Skin epidermis (tissue), 12 donors: ENCODE results near the gene CRB2.

Source experiments
- H3K27ac ChIP-seq, 21 experiments: fragments of 200-600 bp; sonication (generic) in 11 of 21; one replicate each; pipeline ENCODE4 v1.5.0; 2020; ENCODE audit warnings: mild to moderate bottlenecking in 3 of 21, inconsistent platforms in 2 of 21, moderate library complexity in 2 of 21
- H3K4me3 ChIP-seq, 7 experiments: fragments of 200-600 bp; sonication (generic) in 2 of 7; one replicate each; pipeline ENCODE4 v1.5.0; 2020; ENCODE audit warnings: inconsistent platforms in 2 of 7, mild to moderate bottlenecking in 2 of 7, moderate library complexity in 1 of 7

CRB2 gene

GRCh38 chr9:123414936-123415930, 59.2 kb downstream of the CRB2 start:
- no peak overlapping the region for H3K27ac ChIP-seq
- no peak overlapping the region for H3K4me3 ChIP-seq

GRCh38 chr9:123416176-123416575, 60.2 kb downstream of the CRB2 start:
- no peak overlapping the region for H3K27ac ChIP-seq
- H3K4me3 ChIP-seq: no peak overlapping the region

- H3K4me3 ChIP-seq: no peak overlapping the region
- H3K27ac ChIP-seq: no peak overlapping the region
These were observed 61.5 kb downstream of the CRB2 start for GRCh38 chr9:123417289-123418051.

GRCh38 chr9:123418052-123418430, 62.0 kb downstream of the CRB2 start:
- H3K27ac ChIP-seq: no peak overlapping the region
- H3K4me3 ChIP-seq: no peak overlapping the region

- Histone ChIP-seq H3K27ac (no peak overlapping the region), H3K4me3 (no peak overlapping the region)
These were observed 62.5 kb downstream of the CRB2 start for GRCh38 chr9:123418506-123418905.

GRCh38 chr9:123419091-123419490, 63.1 kb downstream of the CRB2 start:
- Histone ChIP-seq H3K4me3 (no peak overlapping the region), H3K27ac (no peak overlapping the region)

GRCh38 chr9:123419721-123420591, 64.0 kb downstream of the CRB2 start:
- no peak overlapping the region for H3K27ac ChIP-seq
- no peak overlapping the region for H3K4me3 ChIP-seq

GRCh38 chr9:123420592-123421111, 64.7 kb downstream of the CRB2 start:
- H3K27ac ChIP-seq: no peak overlapping the region
- no peak overlapping the region for H3K4me3 ChIP-seq

- H3K4me3 ChIP-seq: no peak overlapping the region
- no peak overlapping the region for H3K27ac ChIP-seq
These were observed 65.2 kb downstream of the CRB2 start for GRCh38 chr9:123421186-123421585.

- Histone ChIP-seq H3K27ac (no peak overlapping the region), H3K4me3 (no peak overlapping the region)
These were observed 65.9 kb downstream of the CRB2 start for GRCh38 chr9:123421801-123422455.

GRCh38 chr9:123422635-123423310, 66.8 kb downstream of the CRB2 start:
- H3K27ac ChIP-seq: no peak overlapping the region
- no peak overlapping the region for H3K4me3 ChIP-seq

- H3K27ac ChIP-seq: no peak overlapping the region
- no peak overlapping the region for H3K4me3 ChIP-seq
These were observed 67.3 kb downstream of the CRB2 start for GRCh38 chr9:123423311-123423640.

- H3K27ac ChIP-seq: no peak overlapping the region
- no peak overlapping the region for H3K4me3 ChIP-seq
These were observed 68.1 kb downstream of the CRB2 start for GRCh38 chr9:123424131-123424530.

- Histone ChIP-seq H3K27ac (no peak overlapping the region), H3K4me3 (no peak overlapping the region)
These were observed 68.7 kb downstream of the CRB2 start for GRCh38 chr9:123424552-123425225.

GRCh38 chr9:123425261-123425821, 69.3 kb downstream of the CRB2 start:
- H3K4me3 ChIP-seq: no peak overlapping the region
- no peak overlapping the region for H3K27ac ChIP-seq

- Histone ChIP-seq H3K27ac (no peak overlapping the region), H3K4me3 (no peak overlapping the region)
These were observed 69.9 kb downstream of the CRB2 start for GRCh38 chr9:123425836-123426365.

- no peak overlapping the region for H3K4me3 ChIP-seq
These were observed 70.4 kb downstream of the CRB2 start for GRCh38 chr9:123426406-123426805.

More at GRCh38 chr9:123426406-123426805, 70.4 kb downstream of the CRB2 start:
- no peak overlapping the region for H3K27ac ChIP-seq
